ENCODE measurements around the gene MEIS3.

- TF ChIP-seq, protein P1, sequence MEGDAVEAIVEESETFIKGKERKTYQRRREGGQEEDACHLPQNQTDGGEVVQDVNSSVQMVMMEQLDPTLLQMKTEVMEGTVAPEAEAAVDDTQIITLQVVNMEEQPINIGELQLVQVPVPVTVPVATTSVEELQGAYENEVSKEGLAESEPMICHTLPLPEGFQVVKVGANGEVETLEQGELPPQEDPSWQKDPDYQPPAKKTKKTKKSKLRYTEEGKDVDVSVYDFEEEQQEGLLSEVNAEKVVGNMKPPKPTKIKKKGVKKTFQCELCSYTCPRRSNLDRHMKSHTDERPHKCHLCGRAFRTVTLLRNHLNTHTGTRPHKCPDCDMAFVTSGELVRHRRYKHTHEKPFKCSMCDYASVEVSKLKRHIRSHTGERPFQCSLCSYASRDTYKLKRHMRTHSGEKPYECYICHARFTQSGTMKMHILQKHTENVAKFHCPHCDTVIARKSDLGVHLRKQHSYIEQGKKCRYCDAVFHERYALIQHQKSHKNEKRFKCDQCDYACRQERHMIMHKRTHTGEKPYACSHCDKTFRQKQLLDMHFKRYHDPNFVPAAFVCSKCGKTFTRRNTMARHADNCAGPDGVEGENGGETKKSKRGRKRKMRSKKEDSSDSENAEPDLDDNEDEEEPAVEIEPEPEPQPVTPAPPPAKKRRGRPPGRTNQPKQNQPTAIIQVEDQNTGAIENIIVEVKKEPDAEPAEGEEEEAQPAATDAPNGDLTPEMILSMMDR (IDR thresholded peaks at IDR 0.05) = no peak
- no peak for TF ChIP-seq POLR2AphosphoS5 (IDR thresholded peaks at IDR 0.05)
Observed at GRCh38 chr19:47411101-47411500, 8.2 kb downstream of the MEIS3 start.

Data from prostate gland (tissue), 2 donors.